Neural cell (in vitro differentiated cells): ENCODE results near the gene CACNA1S. TPM values are rescaled to one million over a fixed set of nuclear protein-coding genes. Genes with fewer than 3 reads are reported as not detected.

Experiments
- H2AFZ ChIP-seq: fragments of 200-600, 300-800 bp; sonication (generic), shearing (Covaris generic); 2 replicates; pipeline ENCODE4 v1.6.0; 2014; ENCODE audit warnings: low read depth, mild to moderate bottlenecking, antibody characterized with exemption, low read length, moderate library complexity
- H3F3A ChIP-seq: fragments of 200-600 bp; shearing (Covaris generic); 2 replicates; pipeline ENCODE4 v1.6.1; 2016; ENCODE audit warnings: mild to moderate bottlenecking, moderate library complexity, mixed read lengths, antibody characterized with exemption, low read length; ENCODE audit not compliant: insufficient read depth, poor library complexity, severe bottlenecking
- H3K27ac ChIP-seq: fragments of 200-600, 300-800 bp; sonication (generic), shearing (Covaris generic); 2 replicates; pipeline ENCODE4 v1.5.1; 2014; ENCODE audit warnings: mild to moderate bottlenecking, low read length, moderate library complexity
- H3K27me3 ChIP-seq: fragments of 300-800, 200-600 bp; sonication (generic), shearing (Covaris generic); 2 replicates; pipeline ENCODE4 v1.6.0; 2014; ENCODE audit warnings: mild to moderate bottlenecking, low read depth, low read length, moderate library complexity; ENCODE audit not compliant: insufficient read depth
- H3K36me3 ChIP-seq: fragments of 300-800, 200-600 bp; sonication (generic), shearing (Covaris generic); 2 replicates; pipeline ENCODE4 v1.5.1; 2014; ENCODE audit warnings: mild to moderate bottlenecking, antibody characterized with exemption, low read length, moderate library complexity; ENCODE audit not compliant: insufficient read depth
- H3K4me2 ChIP-seq: fragments of 300-800, 200-600 bp; sonication (generic), shearing (Covaris generic); 2 replicates; pipeline ENCODE4 v1.6.0; 2014; ENCODE audit warnings: mild to moderate bottlenecking, low read length
- H3K4me3 ChIP-seq: fragments of 300-800, 200-600 bp; sonication (generic), shearing (Covaris generic); 2 replicates; pipeline ENCODE4 v1.5.1; 2014; ENCODE audit warnings: mild to moderate bottlenecking, low read length, moderate library complexity
- H3K79me2 ChIP-seq: fragments of 200-600 bp; shearing (Covaris generic); replicated peaks from 2 replicates; pipeline ENCODE4 v1.6.0; 2014; ENCODE audit warnings: mild to moderate bottlenecking, low read length, moderate library complexity; ENCODE audit not compliant: insufficient read depth
- H3K9ac ChIP-seq: fragments of 300-800, 200-600 bp; sonication (generic), shearing (Covaris generic); 2 replicates; pipeline ENCODE4 v1.6.1; 2016; ENCODE audit warnings: mild to moderate bottlenecking, low read length, mixed read lengths
- H3K9me2 ChIP-seq: fragments of 200-600 bp; shearing (Covaris generic); 2 replicates; pipeline ENCODE4 v1.6.1; 2016; ENCODE audit warnings: mild to moderate bottlenecking, low read length, mixed read lengths; ENCODE audit not compliant: insufficient read depth
- H3K9me3 ChIP-seq: fragments of 200-600, 300-800 bp; sonication (generic), shearing (Covaris generic); 2 replicates; pipeline ENCODE4 v1.6.1; 2016; ENCODE audit warnings: mild to moderate bottlenecking, mixed run types, low read length, moderate library complexity, mixed read lengths
- H4K20me1 ChIP-seq: fragments of 200-600 bp; shearing (Covaris generic); 2 replicates; pipeline ENCODE4 v1.6.1; 2016; ENCODE audit warnings: mild to moderate bottlenecking, mixed run types; ENCODE audit not compliant: insufficient read depth
- EP300 ChIP-seq: fragments of 450-650 bp; conservative IDR thresholded peaks from 2 replicates; pipeline ENCODE4 v1.6.1; 2014; ENCODE audit warnings: antibody characterized with exemption, mild to moderate bottlenecking, moderate library complexity; ENCODE audit not compliant: poor library complexity, severe bottlenecking
- EZH2 ChIP-seq: fragments of 200-600, 300-800 bp; shearing (Covaris generic), sonication (generic); IDR thresholded peaks from 2 replicates; pipeline ENCODE4 v1.6.1; 2014; ENCODE audit warnings: antibody characterized with exemption, low read length, borderline replicate concordance, mild to moderate bottlenecking; ENCODE audit not compliant: insufficient read depth, poor library complexity, severe bottlenecking
- MXI1 ChIP-seq: fragments of 450-650 bp; conservative IDR thresholded peaks from 2 replicates; pipeline ENCODE4 v1.6.1; 2014; ENCODE audit warnings: antibody characterized with exemption, mild to moderate bottlenecking; ENCODE audit not compliant: poor library complexity, severe bottlenecking
- POLR2AphosphoS5 ChIP-seq: IDR thresholded peaks from 2 replicates; pipeline ENCODE4 v1.6.1; 2012
- RAD21 ChIP-seq: fragments of 450-650 bp; conservative IDR thresholded peaks from 2 replicates; pipeline ENCODE4 v1.6.1; 2014; ENCODE audit warnings: antibody characterized with exemption, mild to moderate bottlenecking, moderate library complexity
- SMC3 ChIP-seq: fragments of 450-650 bp; conservative IDR thresholded peaks from 2 replicates; pipeline ENCODE4 v1.6.1; 2014; ENCODE audit warnings: antibody characterized with exemption, mild to moderate bottlenecking, moderate library complexity; ENCODE audit not compliant: poor library complexity
- TAF1 ChIP-seq: IDR thresholded peaks from 2 replicates; pipeline ENCODE4 v1.6.1; 2012; ENCODE audit warnings: low read depth
- polyA plus RNA-seq: library from polyadenylated mRNA; depleted of rRNA; stranded (reverse); fragments of >200 nt; gene quantifications from 2 replicates; pipeline ENCODE4 v1.2.3, GENCODE V29; 2014
- TF ChIP-seq, protein P1 (sequence below): IDR thresholded peaks from 2 replicates; pipeline ENCODE4 v1.6.1; 2012; ENCODE audit warnings: borderline replicate concordance
- TF ChIP-seq, protein P2 (sequence below): fragments of 450-650 bp; IDR thresholded peaks from 2 replicates; pipeline ENCODE4 v1.5.1; 2014; ENCODE audit warnings: antibody characterized with exemption, mild to moderate bottlenecking, moderate library complexity; ENCODE audit not compliant: poor library complexity, severe bottlenecking

Gene CACNA1S
- polyA plus RNA-seq, 1 donor from 2014 or later, result 0.05 TPM

DNA sequence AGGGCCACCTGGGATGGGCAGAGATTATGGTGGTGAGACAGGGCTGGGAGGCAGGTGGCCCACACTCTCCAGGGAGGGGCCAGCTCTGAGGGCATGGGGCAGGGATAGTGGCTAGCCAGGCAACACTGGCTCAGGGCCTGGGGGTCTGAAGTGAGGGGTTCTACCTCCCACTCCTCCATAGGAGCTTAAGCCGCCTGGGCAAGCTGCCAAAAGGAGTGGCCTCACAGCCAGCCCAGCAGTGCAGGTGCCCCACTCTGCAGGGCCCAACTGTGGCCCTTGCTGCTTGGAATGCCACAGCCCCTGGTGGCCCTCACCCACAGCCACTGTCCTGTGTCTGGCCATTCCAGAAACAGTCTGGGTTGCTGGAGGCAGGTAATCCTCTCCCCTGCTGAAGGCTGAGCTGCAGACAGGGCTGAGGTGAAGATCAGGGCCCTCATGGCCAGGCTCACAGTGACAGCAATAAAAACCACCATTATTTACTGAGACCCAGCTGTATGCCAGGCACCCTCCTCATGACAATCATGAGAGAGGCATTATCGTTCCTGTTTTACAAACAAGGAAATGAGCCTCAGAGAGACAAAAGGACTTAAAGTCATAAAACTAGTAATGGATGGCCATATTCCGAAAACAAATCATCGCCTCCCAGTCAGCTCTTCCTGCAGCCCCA lies 119.7 kb downstream of the CACNA1S start:
- Histone ChIP-seq H3K27me3 (no peaks in the 10 kb centered on the region), H3K9me3 (no peaks in the 10 kb centered on the region), H3K4me3 (no peak overlapping the region), H3K27ac (no peak overlapping the region), H3K36me3 (peaks cover 19% of the 10 kb centered on the region), H3K4me2 (no peak overlapping the region), H3F3A (no peaks in the 10 kb centered on the region), H3K9me2 (no peaks in the 10 kb centered on the region), H2AFZ (no peak overlapping the region), H3K79me2 (no peaks in the 10 kb centered on the region), H4K20me1 (peaks cover 5% of the 10 kb centered on the region), H3K9ac (no peak overlapping the region)
- TF ChIP-seq POLR2AphosphoS5, result no peak
- TF ChIP-seq EP300, result no peak
- no peak for TF ChIP-seq RAD21
- no peak for TF ChIP-seq EZH2
- no peak for TF ChIP-seq TAF1
- TF ChIP-seq, protein P1, sequence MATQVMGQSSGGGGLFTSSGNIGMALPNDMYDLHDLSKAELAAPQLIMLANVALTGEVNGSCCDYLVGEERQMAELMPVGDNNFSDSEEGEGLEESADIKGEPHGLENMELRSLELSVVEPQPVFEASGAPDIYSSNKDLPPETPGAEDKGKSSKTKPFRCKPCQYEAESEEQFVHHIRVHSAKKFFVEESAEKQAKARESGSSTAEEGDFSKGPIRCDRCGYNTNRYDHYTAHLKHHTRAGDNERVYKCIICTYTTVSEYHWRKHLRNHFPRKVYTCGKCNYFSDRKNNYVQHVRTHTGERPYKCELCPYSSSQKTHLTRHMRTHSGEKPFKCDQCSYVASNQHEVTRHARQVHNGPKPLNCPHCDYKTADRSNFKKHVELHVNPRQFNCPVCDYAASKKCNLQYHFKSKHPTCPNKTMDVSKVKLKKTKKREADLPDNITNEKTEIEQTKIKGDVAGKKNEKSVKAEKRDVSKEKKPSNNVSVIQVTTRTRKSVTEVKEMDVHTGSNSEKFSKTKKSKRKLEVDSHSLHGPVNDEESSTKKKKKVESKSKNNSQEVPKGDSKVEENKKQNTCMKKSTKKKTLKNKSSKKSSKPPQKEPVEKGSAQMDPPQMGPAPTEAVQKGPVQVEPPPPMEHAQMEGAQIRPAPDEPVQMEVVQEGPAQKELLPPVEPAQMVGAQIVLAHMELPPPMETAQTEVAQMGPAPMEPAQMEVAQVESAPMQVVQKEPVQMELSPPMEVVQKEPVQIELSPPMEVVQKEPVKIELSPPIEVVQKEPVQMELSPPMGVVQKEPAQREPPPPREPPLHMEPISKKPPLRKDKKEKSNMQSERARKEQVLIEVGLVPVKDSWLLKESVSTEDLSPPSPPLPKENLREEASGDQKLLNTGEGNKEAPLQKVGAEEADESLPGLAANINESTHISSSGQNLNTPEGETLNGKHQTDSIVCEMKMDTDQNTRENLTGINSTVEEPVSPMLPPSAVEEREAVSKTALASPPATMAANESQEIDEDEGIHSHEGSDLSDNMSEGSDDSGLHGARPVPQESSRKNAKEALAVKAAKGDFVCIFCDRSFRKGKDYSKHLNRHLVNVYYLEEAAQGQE, result no peak
- TF ChIP-seq, protein P2, sequence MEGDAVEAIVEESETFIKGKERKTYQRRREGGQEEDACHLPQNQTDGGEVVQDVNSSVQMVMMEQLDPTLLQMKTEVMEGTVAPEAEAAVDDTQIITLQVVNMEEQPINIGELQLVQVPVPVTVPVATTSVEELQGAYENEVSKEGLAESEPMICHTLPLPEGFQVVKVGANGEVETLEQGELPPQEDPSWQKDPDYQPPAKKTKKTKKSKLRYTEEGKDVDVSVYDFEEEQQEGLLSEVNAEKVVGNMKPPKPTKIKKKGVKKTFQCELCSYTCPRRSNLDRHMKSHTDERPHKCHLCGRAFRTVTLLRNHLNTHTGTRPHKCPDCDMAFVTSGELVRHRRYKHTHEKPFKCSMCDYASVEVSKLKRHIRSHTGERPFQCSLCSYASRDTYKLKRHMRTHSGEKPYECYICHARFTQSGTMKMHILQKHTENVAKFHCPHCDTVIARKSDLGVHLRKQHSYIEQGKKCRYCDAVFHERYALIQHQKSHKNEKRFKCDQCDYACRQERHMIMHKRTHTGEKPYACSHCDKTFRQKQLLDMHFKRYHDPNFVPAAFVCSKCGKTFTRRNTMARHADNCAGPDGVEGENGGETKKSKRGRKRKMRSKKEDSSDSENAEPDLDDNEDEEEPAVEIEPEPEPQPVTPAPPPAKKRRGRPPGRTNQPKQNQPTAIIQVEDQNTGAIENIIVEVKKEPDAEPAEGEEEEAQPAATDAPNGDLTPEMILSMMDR, result no peak
- TF ChIP-seq SMC3, result no peak
- TF ChIP-seq MXI1, result no peak

DNA sequence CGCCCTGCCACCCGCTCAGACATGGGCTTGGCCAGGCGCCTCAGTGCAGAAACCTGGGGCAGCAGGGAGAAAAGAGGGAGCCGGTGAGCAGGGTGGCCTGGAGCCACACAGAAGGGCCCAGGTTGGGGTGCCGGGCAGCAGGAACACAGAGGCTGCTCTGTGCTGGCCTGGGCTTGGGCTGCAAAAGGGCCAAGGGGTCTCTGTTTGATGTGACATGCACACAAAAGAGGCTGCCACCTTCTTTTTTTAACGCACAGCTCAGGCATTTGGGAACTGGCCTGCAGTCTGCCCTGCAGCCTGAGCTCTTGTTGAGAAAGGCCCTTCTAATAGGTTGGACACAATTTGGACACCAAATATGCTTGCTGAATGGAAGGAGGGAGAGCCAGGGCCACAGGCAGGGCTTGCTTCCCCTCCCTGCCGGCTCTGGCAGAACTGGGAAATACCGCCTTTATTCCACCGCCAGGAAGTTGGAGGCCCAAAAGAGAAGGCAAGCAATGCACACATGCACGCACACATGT lies 121.1 kb downstream of the CACNA1S start:
- H4K20me1 ChIP-seq, result peaks cover 5% of the 10 kb centered on the region
- no peak overlapping the region for H3K4me2 ChIP-seq
- no peak overlapping the region for H2AFZ ChIP-seq
- no peaks in the 10 kb centered on the region for H3K27me3 ChIP-seq
- H3K9me2 ChIP-seq, result no peaks in the 10 kb centered on the region
- H3K4me3 ChIP-seq, result no peak overlapping the region
- no peak overlapping the region for H3K9ac ChIP-seq
- no peaks in the 10 kb centered on the region for H3F3A ChIP-seq
- H3K27ac ChIP-seq, result no peak overlapping the region
- H3K9me3 ChIP-seq, result no peaks in the 10 kb centered on the region
- no peaks in the 10 kb centered on the region for H3K79me2 ChIP-seq
- peaks cover 19% of the 10 kb centered on the region for H3K36me3 ChIP-seq
- TF ChIP-seq, protein P1, result no peak
- TF ChIP-seq EZH2, result no peak
- TF ChIP-seq TAF1, result no peak
- TF ChIP-seq EP300, result no peak
- TF ChIP-seq POLR2AphosphoS5, result no peak
- no peak for TF ChIP-seq SMC3
- no peak for TF ChIP-seq RAD21
- TF ChIP-seq, protein P2, result no peak
- TF ChIP-seq MXI1, result no peak
